Brain microvascular endothelial cell (primary cell): Measurements from ENCODE around the gene SRPRB.

ENCODE experiments used
- DNase-seq: peaks from one replicate; pipeline ENCODE4 v3.0.0-alpha.2; 2020
- H3K27ac ChIP-seq: fragments of 250-450 bp; sonication (Bioruptor Pico); 2 replicates; pipeline ENCODE4 v1.5.1; 2020; ENCODE audit warnings: mild to moderate bottlenecking, moderate library complexity
- H3K27me3 ChIP-seq: fragments of 250-450 bp; sonication (Bioruptor Pico); replicated peaks from 2 replicates; pipeline ENCODE4 v1.5.1; 2020; ENCODE audit warnings: mild to moderate bottlenecking
- H3K36me3 ChIP-seq: fragments of 250-450 bp; sonication (Bioruptor Pico); replicated peaks from 2 replicates; pipeline ENCODE4 v1.5.1; 2020; ENCODE audit warnings: mild to moderate bottlenecking
- H3K4me3 ChIP-seq: 2 replicates; pipeline ENCODE4 v1.5.1; 2011; ENCODE audit warnings: low read depth, mild to moderate bottlenecking, control low read depth, low read length, moderate library complexity
- CTCF ChIP-seq: IDR thresholded peaks from 2 replicates; pipeline ENCODE4 v1.5.1; 2011; ENCODE audit warnings: low read depth, mild to moderate bottlenecking, moderate library complexity, low read length, control low read depth, inconsistent platforms; ENCODE audit errors: missing control alignments
- in situ Hi-C: cut with HindIII; loops from 2 replicates; pipeline ENCODE4 v1.10.0; 2017; ENCODE audit warnings: low sequenced_read_pairs, low pct_ligation_motif_present

Gene SRPRB

GRCh38 chr3:133827684-133828083 lies 22.1 kb downstream of the SRPRB start:
- in situ Hi-C loops: no loop called here
- H3K27ac ChIP-seq: no peak overlapping the region
- H3K27me3 ChIP-seq: no peaks in the 10 kb centered on the region
- TF ChIP-seq CTCF: no peak
- peaks cover 4% of the 10 kb centered on the region for H3K36me3 ChIP-seq
- no peak overlapping the region for H3K4me3 ChIP-seq
- DNase-seq: no peak

GRCh38 chr3:133828576-133829309 lies 23.1 kb downstream of the SRPRB start:
- DNase-seq: no peak
- H3K27ac ChIP-seq: no peak overlapping the region
- no peak for TF ChIP-seq CTCF
- peaks cover 2% of the 10 kb centered on the region for H3K36me3 ChIP-seq
- H3K27me3 ChIP-seq: no peaks in the 10 kb centered on the region
- H3K4me3 ChIP-seq: no peak overlapping the region
- in situ Hi-C loops: no loop called here

GRCh38 chr3:133829310-133829707 lies 23.7 kb downstream of the SRPRB start:
- no peak overlapping the region for H3K27ac ChIP-seq
- no peak overlapping the region for H3K4me3 ChIP-seq
- in situ Hi-C loops: no loop called here
- no peak for TF ChIP-seq CTCF
- no peaks in the 10 kb centered on the region for H3K36me3 ChIP-seq
- DNase-seq: no peak
- H3K27me3 ChIP-seq: no peaks in the 10 kb centered on the region

- DNase-seq: no peak
- H3K36me3 ChIP-seq: no peaks in the 10 kb centered on the region
- no peak for TF ChIP-seq CTCF
- H3K27me3 ChIP-seq: no peaks in the 10 kb centered on the region
- in situ Hi-C loops: no loop called here
- no peak overlapping the region for H3K27ac ChIP-seq
- H3K4me3 ChIP-seq: no peak overlapping the region
These were observed 24.5 kb downstream of the SRPRB start for GRCh38 chr3:133830071-133830470.

GRCh38 chr3:133831966-133832801 lies 26.6 kb downstream of the SRPRB start:
- no peak for DNase-seq
- no peaks in the 10 kb centered on the region for H3K36me3 ChIP-seq
- no peaks in the 10 kb centered on the region for H3K27me3 ChIP-seq
- in situ Hi-C loops: no loop called here
- H3K27ac ChIP-seq: no peak overlapping the region
- TF ChIP-seq CTCF: peak; percentile 29
- H3K4me3 ChIP-seq: no peak overlapping the region
